HG03521 (cell line): Measurements from ENCODE around the gene CNKSR3.
"Not testable (repeated sequence)": the region's sequence is repeated elsewhere in the genome, so short reads cannot be mapped to it uniquely, and the experiment has no call there.

ENCODE experiments used
- ATAC-seq: cut with Tn5 transposase; IDR thresholded peaks from one replicate; pipeline ENCODE4 v1.9.1; 2021; ENCODE audit warnings: mild to moderate bottlenecking, moderate library complexity; ENCODE audit not compliant: unreplicated experiment

CNKSR3 gene

DNA sequence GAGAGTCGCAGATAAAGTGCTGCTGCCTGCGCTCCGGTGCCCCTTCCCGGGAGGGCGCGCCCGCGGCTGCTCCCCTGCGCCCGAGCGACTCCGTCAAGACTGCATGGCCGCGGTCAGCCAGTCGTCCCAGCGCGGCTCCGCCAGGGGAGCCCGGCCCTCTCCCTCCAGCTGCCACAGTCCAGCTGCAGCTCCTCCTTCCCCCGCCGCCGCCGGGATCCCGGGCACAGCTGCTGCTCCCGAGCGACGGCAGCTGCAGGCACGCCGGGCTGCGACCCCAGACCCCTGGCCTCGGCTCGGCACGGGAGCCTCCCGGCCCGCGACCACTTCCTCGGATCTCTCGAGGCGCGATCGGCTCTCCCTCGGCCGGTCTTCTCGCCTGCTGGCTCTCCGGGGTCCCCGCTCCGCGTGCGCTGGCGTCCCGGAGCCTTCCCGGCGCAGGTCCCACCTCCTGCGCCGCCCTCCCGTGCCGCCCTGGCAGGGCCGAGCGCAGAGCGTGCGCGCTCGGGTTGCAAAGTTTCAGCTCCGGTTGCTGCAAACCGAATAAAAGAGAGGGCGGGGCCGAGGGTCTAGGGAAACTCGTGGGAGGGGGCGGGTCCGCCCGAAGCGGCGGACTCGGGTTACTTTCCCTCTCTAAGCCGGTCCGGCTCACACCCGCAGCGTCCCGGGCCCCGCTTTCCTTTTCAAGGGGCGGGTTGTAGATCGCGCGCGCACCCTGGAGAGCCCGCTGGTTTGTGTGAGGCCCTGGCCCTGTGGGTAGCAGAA, at the start of gene CNKSR3:
Gene CNKSR3, minus strand, starts transcription at position 542 of the 762 bp plus-strand sequence. CDS start 571 bp downstream, outside the sequence.
- ATAC-seq, result peak; percentile 43

- ATAC-seq, result no peak
These were observed 48.5 kb upstream of the CNKSR3 start for GRCh38 chr6:154558984-154559383.

DNA sequence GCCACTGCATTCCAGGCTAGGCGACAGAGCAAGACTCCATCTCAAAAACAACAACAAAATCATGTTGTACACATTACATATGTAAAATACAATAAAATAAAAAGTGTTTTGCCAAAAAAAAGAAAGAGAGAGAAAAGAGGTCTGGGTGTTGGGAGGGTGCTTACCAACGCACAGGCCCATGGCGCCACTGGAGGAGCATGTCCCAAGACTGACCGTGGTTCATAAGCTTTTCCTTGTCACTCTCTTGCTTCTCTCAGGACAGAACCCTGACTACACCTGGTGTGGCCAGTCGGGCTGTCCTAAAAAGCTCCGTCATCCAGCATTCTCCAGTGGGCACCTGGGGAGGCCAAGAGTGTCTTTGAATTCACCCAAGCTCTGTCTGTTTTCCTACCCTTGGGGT, 48.0 kb upstream of the CNKSR3 start:
- no peak for ATAC-seq

DNA sequence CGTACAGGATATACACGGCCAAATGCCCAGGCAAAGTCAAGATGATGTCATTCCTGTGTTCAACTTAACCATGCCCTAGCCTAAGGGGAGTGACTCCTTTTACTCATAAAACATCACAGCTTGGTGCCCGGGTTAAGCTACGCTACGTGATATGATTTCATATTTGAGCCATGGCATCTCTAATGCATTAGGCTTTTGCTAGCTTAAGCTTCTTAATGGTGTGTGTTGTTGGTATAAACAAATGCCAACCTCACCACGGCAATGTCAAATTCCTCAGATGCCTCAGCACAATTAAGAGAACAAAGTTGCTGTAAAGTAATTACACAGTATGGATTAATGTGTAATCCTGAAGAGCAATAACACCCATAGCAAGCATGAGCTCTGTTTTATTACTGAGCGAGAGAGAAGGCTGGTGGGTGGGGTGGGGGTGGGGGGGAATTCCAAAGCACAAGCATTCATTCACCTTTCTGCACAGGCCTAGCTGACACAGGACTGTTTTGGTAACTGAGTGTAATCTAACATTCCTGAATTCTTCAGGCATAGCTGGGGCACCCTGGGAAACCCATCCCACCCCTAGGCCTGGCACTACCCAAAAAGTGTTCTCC, 44.7 kb upstream of the CNKSR3 start:
- ATAC-seq, result no peak

GRCh38 chr6:154554491-154554890, 44.0 kb upstream of the CNKSR3 start:
- ATAC-seq, result no peak

DNA sequence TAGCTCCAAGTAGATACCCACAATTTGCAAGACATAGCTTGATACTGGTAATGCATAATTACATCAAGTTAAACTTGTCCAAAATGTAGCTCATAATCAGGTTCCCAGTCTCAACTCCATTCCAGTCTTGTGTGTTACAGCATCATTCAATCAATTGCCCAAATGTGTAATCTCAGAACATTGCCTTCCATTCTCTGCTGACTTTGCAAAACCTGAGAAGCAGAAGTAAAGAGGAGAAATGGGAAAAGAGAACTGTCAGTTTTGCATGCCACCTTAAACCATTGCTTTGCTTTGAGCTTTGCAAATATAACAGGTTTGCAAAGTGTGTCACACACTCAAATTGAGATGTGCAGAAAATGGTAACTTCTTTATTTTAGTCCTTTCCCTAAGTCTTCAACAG, 40.3 kb upstream of the CNKSR3 start:
- no peak for ATAC-seq

DNA sequence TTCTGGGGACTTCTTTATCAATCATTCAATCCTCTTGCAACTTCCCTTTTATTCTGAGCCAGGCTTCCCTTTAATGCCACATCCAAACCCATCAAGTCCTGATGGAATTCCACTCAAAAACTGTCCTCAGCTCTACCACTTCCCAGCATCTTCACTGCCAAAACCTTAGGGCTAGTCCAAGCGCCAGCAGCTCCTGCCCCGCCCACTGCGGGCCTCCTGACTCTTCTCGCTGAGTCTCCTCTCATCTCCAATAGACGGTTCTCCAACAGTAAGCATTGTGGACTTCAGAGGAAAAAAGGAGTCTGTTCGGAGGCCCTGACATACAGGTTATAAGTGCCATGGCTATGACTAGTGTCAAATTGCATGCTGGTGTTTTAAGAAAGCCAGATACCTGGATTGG, 38.7 kb upstream of the CNKSR3 start:
- ATAC-seq, result no peak

GRCh38 chr6:154548130-154548830, 37.8 kb upstream of the CNKSR3 start:
- no peak for ATAC-seq

- ATAC-seq, result no peak
These were observed 33.1 kb upstream of the CNKSR3 start for GRCh38 chr6:154543628-154544027.

DNA sequence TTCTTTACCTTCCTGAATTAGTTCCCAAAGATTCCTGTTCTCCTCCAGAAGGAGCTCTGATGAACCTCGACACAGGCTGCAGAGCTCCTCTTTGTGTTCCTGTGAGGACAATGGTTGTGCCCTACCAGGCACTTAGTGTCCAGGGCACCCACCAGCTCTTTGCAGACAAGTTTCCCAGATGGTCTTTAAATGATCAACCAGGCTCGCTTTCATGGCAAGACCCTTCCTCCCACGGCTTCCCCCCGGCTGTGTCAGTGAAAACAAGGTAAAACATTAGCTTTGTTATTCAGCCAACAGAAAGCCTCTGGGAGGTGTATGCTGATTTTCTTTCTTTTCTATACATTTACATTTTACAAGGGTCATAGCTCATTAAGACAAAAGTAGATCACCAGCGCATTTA, 32.3 kb upstream of the CNKSR3 start:
- ATAC-seq, result no peak

GRCh38 chr6:154541837-154542236, 31.4 kb upstream of the CNKSR3 start:
- ATAC-seq, result not testable (repeated sequence)

DNA sequence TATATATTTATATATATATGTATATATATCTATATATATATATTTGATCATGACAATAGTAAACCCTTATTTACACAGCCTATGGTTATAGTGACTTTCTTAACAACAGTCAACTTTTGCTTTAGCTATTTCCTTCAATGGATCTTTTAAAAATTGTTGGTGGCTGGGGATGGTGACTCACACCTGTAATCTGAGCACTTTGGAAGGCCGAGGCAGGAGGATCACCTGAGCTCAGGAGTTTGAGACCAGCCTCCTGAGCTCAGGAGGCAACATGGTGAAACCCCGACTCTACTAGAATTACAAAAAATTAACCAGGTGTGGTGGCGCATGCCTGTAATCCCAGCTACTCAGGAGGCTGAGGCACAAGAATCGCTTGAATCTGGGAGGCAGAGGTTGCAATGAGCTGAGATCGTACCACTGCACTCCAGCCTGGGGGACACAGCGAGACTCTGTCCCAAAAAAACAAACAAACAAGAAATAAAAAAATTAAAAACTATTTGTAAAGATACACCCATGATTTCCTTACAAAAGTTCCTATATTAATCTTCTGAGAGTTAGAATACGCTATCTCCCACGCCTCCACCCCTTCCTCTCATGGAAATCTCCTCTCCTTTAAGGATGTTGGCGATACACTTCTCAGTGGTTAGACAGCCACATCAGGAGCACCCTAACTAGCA, 29.2 kb upstream of the CNKSR3 start:
- no peak for ATAC-seq

DNA sequence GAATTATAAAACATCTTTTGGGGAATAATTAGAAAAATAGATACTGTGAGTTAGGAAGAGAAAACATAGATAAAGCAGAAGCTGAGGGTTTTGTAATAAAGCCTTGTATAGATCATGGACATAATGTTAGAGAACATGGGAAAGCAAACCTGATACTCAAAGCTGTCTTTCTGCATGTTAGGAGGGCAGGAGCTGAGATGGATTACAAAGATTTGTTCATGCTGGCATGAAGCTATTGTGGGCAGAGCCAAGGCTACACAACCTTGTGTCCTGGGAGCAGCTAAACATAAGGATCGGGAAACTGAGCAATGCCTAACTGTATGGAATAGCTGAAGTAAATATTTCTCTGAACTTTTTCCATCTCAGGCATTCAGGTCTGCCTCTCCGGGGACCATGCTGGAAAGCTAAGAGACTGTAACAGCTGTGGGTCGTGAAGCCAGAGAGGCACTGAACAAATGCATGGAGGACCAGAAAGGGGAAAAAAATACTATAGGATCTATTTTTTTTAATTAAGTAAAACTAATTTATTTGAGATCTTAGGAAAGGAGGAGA, 28.2 kb upstream of the CNKSR3 start:
- no peak for ATAC-seq

DNA sequence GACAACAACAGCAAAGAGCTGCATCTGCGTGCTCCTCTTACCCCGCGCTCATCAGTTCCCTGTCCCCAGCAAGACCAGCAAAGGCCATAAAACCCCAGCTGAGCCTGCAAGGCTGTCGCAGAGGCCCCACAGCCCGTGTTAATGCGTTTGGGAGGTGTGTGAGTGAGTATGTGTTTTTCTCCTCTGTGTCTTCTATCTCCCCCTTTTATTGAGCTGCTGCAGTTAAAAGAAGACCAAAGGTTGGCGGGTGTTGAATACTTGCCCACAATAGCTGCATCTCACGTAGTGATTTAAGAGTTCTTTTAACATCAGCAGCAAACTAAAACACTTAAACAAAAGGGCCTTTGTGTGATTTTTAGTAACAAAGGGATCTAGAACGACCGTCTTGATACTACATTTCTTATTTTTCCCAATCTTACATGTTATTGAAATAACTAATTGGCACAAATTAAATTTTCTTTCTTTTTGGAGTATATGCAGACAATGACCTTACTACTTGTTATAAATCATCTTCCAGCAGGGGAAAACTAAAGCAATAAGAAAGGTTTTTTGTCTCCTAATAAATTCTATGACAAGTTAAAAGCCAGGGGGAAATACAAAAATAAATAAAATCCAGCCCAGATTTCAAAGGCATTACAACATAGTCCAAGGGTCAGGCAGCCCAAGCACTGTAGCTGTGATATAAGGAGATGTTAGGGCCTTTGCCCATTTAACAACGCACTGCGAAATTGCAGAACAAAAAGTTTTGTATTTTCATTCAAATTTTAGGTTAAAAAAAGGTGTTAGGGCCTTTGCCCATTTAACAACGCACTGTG, 27.2 kb upstream of the CNKSR3 start:
- ATAC-seq, result no peak

DNA sequence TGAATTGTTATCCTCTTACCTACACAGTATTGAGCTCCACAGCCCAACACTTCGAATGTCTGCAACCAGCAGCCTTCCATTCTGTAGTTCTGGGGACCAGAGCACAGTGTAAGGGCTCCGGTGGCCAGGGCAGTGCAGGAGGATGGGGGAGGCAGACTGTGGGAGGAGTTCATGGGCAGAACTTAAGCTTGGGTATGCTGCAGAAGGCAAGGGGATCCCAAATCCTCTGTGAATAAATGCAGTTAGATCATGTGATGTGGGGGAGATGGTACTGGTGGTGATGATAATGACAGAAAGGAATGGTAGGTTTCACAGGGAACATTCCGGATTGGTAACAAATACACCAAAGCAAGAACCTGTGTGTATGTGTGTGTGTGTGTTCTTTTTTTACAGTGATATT, 26.5 kb upstream of the CNKSR3 start:
- no peak for ATAC-seq

DNA sequence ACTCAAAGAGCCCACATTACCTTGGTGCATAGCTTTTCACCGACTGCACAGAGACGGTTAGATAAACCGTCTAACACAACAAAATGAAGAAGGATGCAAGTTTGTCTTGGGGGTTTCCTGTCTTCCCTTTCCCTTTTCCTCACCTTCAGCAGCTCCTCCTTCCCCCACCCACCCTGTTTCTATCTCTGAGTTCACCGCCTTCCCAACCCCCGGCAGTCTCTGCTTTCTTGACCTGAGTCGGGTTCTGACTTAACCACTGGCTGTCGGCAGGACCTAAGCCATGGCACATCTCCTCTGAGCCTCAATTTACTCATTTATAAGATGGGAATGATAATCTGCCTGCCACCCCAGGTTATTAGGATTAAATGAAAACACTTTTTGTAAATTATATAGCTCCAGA, 25.8 kb upstream of the CNKSR3 start:
- ATAC-seq, result no peak

DNA sequence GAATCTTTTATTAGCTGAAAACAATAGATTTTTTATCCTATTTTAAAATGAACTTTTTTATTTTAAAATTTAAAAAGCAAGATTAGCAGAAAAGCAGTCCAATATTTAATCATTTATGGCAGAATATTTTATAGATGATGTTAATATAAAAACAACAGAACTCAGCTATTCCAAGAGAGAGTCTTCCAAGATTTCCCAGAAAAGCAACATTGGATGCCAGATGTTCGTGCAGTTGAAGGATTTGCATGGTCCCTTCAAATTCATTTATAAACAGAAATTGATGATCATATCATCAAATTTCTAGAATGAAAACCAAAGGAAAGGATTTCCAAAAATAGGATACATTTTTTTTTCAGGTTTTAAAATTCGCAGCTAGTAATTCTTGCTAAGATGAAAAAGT, 25.4 kb upstream of the CNKSR3 start:
- ATAC-seq, result no peak

GRCh38 chr6:154535147-154535546, 24.7 kb upstream of the CNKSR3 start:
- ATAC-seq, result no peak

DNA sequence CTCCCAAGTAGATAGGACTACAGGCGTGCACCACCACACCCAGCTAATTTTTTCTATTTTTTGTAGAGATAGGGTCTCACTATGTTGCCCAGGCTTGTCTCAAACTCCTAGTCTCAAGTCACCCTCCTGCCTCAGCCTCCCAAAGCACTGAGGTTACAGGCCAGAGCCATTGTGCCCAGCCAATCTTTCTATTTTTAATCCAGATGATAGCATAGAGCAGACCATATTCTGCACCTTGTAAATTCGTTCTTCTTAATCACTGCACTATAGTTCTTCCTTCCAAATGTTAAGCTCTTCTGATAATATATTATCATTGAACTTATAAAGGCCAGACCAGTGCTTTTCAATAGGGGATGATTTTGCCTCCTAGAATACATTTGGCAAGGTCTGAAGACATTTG, 24.0 kb upstream of the CNKSR3 start:
- ATAC-seq, result no peak

DNA sequence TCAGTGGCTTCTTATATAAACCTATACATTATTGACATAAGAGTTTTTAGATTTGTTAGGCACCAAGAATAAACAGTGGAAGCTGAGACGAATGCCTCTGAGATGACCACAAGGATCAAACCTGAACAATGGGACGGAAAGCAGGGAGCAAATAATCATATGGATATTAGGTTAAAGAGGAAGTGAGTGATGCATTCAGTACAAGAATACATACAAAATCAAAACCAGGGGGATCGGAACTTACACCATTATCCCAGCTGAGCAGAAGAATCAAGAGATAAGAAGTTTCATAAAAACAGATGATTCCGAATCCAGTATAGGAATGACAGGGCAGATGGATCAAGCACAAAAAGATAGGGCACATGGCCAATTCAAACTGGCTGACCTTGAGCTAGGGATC, 21.9 kb upstream of the CNKSR3 start:
- no peak for ATAC-seq
